OCI-LY3 (cell line): ENCODE results near the gene SIX2.

Source experiments
- H2AFZ ChIP-seq: fragments of 200-600, 300-600 bp; shearing (Covaris generic); 2 replicates; pipeline ENCODE4 v1.6.0; 2014; ENCODE audit warnings: antibody characterized with exemption, low read depth, low read length
- H3K27ac ChIP-seq: fragments of 200-600, 300-600 bp; sonication (generic); 2 replicates; pipeline ENCODE4 v1.5.1; 2014; ENCODE audit warnings: mild to moderate bottlenecking, low read length, moderate library complexity, mixed read lengths
- H3K27me3 ChIP-seq: fragments of 200-600, 300-600 bp; sonication (generic); 2 replicates; pipeline ENCODE4 v1.6.1; 2014; ENCODE audit warnings: low read depth, low read length, mixed read lengths
- H3K36me3 ChIP-seq: fragments of 200-600, 300-600 bp; sonication (generic); replicated peaks from 2 replicates; pipeline ENCODE3; 2014; ENCODE audit warnings: low read depth, low read length, mixed read lengths
- H3K4me1 ChIP-seq: fragments of 300-600, 200-600 bp; sonication (generic); 2 replicates; pipeline ENCODE4 v1.6.1; 2014; ENCODE audit warnings: low read length, mixed read lengths
- H3K4me2 ChIP-seq: fragments of 200-600, 300-600 bp; sonication (generic); 2 replicates; pipeline ENCODE4 v1.6.1; 2014; ENCODE audit warnings: low read length, mixed read lengths
- H3K4me3 ChIP-seq: fragments of 300-600, 200-600 bp; sonication (generic); 2 replicates; pipeline ENCODE4 v1.5.1; 2014; ENCODE audit warnings: antibody characterized with exemption, mild to moderate bottlenecking, low read length, moderate library complexity
- H3K79me2 ChIP-seq: fragments of 300-600, 200-600 bp; shearing (Covaris generic); 2 replicates; pipeline ENCODE4 v1.6.1; 2014; ENCODE audit warnings: mild to moderate bottlenecking, low read length, mixed read lengths
- H3K9ac ChIP-seq: fragments of 300-600, 200-600 bp; shearing (Covaris generic); 2 replicates; pipeline ENCODE4 v1.6.0; 2014; ENCODE audit warnings: mild to moderate bottlenecking, low read length, moderate library complexity
- H3K9me3 ChIP-seq: fragments of 200-600, 300-600 bp; shearing (Covaris generic); 2 replicates; pipeline ENCODE4 v1.6.1; 2014; ENCODE audit warnings: low read length, mixed read lengths; ENCODE audit not compliant: insufficient read depth
- H4K20me1 ChIP-seq: fragments of 200-600, 300-600 bp; sonication (generic); 2 replicates; pipeline ENCODE4 v1.6.1; 2016; ENCODE audit warnings: low read length, mixed read lengths; ENCODE audit not compliant: insufficient read depth
- EZH2phosphoT487 ChIP-seq: fragments of 200-600 bp; shearing (Covaris generic); IDR thresholded peaks from 2 replicates; pipeline ENCODE4 v1.6.1; 2018; ENCODE audit warnings: antibody characterized with exemption, mixed run types, low read depth
- TF ChIP-seq, protein P1 (sequence below): fragments of 200-600, 300-600 bp; sonication (generic); IDR thresholded peaks from 2 replicates; pipeline ENCODE4 v1.5.1; 2014; ENCODE audit warnings: antibody characterized with exemption, low read length, low read depth

SIX2 gene

DNA sequence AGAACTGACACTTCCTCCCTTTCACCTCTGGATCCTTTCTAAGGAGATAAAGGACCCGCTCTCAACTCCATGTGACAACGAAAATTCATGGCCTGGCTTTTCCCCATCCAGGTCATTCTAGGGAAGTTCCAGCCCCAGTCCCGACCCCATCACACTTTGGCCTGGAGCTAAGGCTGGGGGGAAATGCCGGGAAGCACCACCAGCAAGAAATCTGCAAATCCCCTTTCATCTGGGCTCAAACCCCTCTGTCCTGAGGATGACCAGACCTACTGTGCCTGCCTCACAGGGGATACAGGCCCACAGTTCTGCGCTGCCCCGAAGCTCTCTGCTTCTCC, 1.3 kb downstream of the SIX2 start:
- Histone ChIP-seq H3K27me3 (no peaks in the 10 kb centered on the region), H3K4me3 (no peak overlapping the region), H3K79me2 (no peaks in the 10 kb centered on the region), H3K4me1 (no peaks in the 10 kb centered on the region), H4K20me1 (no peaks in the 10 kb centered on the region), H3K9me3 (no peaks in the 10 kb centered on the region), H3K9ac (no peak overlapping the region), H3K36me3 (no peaks in the 10 kb centered on the region), H3K27ac (no peak overlapping the region), H3K4me2 (no peak overlapping the region), H2AFZ (no peak overlapping the region)
- no peak for TF ChIP-seq EZH2phosphoT487
- TF ChIP-seq, protein P1, sequence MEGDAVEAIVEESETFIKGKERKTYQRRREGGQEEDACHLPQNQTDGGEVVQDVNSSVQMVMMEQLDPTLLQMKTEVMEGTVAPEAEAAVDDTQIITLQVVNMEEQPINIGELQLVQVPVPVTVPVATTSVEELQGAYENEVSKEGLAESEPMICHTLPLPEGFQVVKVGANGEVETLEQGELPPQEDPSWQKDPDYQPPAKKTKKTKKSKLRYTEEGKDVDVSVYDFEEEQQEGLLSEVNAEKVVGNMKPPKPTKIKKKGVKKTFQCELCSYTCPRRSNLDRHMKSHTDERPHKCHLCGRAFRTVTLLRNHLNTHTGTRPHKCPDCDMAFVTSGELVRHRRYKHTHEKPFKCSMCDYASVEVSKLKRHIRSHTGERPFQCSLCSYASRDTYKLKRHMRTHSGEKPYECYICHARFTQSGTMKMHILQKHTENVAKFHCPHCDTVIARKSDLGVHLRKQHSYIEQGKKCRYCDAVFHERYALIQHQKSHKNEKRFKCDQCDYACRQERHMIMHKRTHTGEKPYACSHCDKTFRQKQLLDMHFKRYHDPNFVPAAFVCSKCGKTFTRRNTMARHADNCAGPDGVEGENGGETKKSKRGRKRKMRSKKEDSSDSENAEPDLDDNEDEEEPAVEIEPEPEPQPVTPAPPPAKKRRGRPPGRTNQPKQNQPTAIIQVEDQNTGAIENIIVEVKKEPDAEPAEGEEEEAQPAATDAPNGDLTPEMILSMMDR: no peak

DNA sequence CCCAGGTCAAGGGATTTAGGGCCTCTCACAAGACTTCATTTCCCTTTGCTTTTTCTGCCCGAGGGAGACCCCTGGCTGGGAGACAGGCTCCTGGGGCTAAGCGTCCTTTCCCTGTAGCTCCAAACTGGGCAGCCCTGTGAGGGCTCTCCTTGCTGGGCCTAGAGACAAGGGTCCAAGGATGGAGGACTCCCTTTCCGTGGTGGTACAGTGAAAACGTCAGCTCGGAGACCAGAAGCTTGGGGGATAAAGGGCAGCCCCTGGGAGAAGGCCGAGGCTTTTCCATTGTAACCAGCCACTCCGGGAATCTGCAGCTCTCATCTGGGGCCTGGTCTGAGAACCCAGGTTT, 2.3 kb downstream of the SIX2 start:
- H4K20me1 ChIP-seq: no peaks in the 10 kb centered on the region
- no peak overlapping the region for H2AFZ ChIP-seq
- no peaks in the 10 kb centered on the region for H3K4me1 ChIP-seq
- no peak overlapping the region for H3K27ac ChIP-seq
- H3K4me3 ChIP-seq: no peak overlapping the region
- H3K9me3 ChIP-seq: no peaks in the 10 kb centered on the region
- H3K4me2 ChIP-seq: no peak overlapping the region
- no peak overlapping the region for H3K9ac ChIP-seq
- H3K27me3 ChIP-seq: no peaks in the 10 kb centered on the region
- no peaks in the 10 kb centered on the region for H3K36me3 ChIP-seq
- TF ChIP-seq EZH2phosphoT487: no peak
- TF ChIP-seq, protein P1: no peak
- H3K79me2 ChIP-seq: no peaks in the 10 kb centered on the region

DNA sequence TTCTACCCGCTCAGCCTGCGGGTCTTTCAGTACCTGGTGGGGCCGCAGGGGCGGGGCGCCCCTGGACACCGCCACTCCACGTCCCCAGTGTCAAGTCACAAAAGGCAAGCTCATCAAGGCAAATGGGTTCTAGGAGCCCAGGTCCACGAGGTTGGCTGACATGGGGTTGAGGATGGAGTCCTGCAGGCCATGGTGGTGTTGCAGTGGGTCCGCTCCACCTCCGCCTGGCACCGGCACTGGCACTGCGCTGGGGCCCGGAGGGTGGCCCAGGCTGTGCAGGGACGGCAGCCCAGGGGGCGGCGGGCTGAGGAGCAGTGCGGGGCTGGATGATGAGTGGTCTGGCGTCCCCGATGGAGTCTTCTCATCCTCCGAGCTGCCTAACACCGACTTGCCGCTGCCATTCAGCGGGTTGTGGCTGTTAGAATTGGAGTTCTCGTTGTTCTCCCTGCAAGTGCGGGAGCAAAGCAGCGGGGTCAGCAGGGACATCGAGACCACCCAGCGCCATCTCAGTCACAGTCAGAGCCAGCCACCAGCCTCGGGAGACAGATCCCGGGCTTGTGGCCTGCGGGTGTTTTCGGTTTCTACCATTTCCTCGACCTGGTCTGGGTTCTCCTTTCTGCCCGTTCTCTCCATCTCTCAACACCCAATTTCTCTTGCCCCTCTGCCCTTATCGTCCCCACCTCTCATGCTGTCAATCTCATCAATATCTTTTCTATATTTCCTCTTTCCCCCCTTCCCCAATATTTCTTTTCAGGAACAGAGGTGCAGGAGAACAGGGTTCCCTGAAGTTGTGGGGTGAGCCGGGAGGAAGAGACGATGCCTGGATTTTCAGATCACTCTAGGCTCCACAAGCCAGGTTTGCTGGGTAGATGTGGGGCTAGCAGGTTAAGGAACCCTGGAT, 3.0 kb downstream of the SIX2 start:
- no peak overlapping the region for H3K4me3 ChIP-seq

DNA sequence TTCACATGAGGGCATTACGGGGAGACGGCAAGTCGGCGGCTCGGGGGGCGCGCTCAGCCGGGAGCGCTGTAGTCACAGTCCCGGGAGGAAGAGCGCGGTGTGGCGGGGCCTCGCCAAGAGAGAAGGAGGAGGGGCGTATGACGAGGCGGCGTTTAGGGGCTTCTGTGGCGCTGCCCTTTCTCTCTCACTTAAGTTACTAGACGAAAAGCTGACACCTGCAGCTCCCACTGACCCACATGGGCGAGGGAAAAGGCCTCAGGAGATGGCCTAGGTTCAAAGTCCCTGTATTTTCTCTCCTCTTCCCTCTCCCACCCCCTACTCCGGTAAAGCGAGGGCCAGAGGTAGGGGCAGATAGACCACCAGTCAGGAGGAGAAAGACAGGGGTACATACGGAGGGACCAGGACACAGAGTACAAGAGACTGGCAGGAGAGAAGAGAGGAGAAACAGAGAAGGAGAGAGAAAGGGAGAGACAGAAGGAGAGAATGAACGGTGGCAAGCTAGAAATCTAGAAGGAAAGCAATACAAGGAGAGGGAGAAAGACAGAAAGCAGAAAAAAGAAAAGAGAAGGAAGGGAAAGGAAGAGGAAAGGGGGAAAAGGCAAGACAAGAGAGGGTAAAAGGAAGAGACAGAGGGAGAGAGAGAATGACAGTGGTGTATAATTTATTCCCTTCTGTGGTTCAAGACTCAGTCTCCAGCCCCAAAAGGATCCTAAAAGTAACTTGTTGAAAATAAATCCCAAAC, 3.8 kb downstream of the SIX2 start:
- no peaks in the 10 kb centered on the region for H3K36me3 ChIP-seq
- H3K27me3 ChIP-seq: no peaks in the 10 kb centered on the region
- H3K27ac ChIP-seq: no peak overlapping the region
- no peaks in the 10 kb centered on the region for H3K79me2 ChIP-seq
- no peaks in the 10 kb centered on the region for H4K20me1 ChIP-seq
- H3K4me1 ChIP-seq: no peaks in the 10 kb centered on the region
- H3K9ac ChIP-seq: no peak overlapping the region
- no peak overlapping the region for H2AFZ ChIP-seq
- H3K9me3 ChIP-seq: no peaks in the 10 kb centered on the region
- no peak overlapping the region for H3K4me3 ChIP-seq
- H3K4me2 ChIP-seq: no peak overlapping the region
- no peak for TF ChIP-seq EZH2phosphoT487
- TF ChIP-seq, protein P1: no peak

More for the DNA sequence above, 3.0 kb downstream of the SIX2 start:
- no peak overlapping the region for H3K9ac ChIP-seq
- H3K27me3 ChIP-seq: no peaks in the 10 kb centered on the region
- no peaks in the 10 kb centered on the region for H3K4me1 ChIP-seq
- no peaks in the 10 kb centered on the region for H4K20me1 ChIP-seq
- H3K4me2 ChIP-seq: no peak overlapping the region
- no peaks in the 10 kb centered on the region for H3K36me3 ChIP-seq
- H3K79me2 ChIP-seq: no peaks in the 10 kb centered on the region
- TF ChIP-seq, protein P1: no peak
- TF ChIP-seq EZH2phosphoT487: no peak
- H3K9me3 ChIP-seq: no peaks in the 10 kb centered on the region
- H2AFZ ChIP-seq: no peak overlapping the region
- no peak overlapping the region for H3K27ac ChIP-seq
